ENCODE data around the gene SYTL3.

DNA sequence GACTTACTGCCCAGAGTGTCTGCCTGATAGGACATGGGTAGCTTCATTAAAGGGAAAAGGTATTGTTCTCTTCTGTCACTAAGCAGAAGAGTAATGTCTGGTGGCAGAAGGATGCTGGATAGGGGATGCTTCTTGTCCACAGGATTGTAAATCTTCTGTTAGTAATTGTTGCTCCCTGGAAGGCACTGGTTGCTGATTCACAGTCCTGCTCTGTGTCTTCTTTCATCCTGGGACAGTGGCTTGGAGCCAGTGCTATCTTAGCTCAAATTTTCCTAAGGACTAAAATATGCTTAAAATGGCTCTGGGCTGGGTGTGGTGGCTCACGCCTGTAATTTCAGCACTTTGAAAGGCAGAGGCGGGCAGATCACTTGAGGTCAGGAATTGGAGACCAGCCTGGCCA is 48.0 kb downstream of the SYTL3 start:
- TF ChIP-seq POLR2A (IDR thresholded peaks at IDR 0.05; ENCODE audit: low read depth, low read length) (no peak), POLR2AphosphoS5 (IDR thresholded peaks at IDR 0.05; ENCODE audit: low read depth, low read length) (no peak)
